NCI-H187 (cell line): ENCODE measurements around the gene ZSCAN4.
A peak's percentile ranks its signal among the peaks of the same experiment; 100 is the strongest.

Experiments
- DNase-seq, 2 experiments: peaks; one replicate each; lab custom pipeline; 2025; lab: John Stamatoyannopoulos, UW

The ZSCAN4 gene

GRCh38 chr19:57668635-57669034, at the start of gene ZSCAN4:
TSS of gene ZSCAN4 (plus strand) at chr19:57668935. CDS start at chr19:57676146, 7,211 bp downstream.
- no peak for DNase-seq

- no peak for DNase-seq
Measured at GRCh38 chr19:57620673-57621348, 47.9 kb upstream of the ZSCAN4 start.

- no peak for DNase-seq
Measured at GRCh38 chr19:57623091-57623490, 45.6 kb upstream of the ZSCAN4 start.

DNA sequence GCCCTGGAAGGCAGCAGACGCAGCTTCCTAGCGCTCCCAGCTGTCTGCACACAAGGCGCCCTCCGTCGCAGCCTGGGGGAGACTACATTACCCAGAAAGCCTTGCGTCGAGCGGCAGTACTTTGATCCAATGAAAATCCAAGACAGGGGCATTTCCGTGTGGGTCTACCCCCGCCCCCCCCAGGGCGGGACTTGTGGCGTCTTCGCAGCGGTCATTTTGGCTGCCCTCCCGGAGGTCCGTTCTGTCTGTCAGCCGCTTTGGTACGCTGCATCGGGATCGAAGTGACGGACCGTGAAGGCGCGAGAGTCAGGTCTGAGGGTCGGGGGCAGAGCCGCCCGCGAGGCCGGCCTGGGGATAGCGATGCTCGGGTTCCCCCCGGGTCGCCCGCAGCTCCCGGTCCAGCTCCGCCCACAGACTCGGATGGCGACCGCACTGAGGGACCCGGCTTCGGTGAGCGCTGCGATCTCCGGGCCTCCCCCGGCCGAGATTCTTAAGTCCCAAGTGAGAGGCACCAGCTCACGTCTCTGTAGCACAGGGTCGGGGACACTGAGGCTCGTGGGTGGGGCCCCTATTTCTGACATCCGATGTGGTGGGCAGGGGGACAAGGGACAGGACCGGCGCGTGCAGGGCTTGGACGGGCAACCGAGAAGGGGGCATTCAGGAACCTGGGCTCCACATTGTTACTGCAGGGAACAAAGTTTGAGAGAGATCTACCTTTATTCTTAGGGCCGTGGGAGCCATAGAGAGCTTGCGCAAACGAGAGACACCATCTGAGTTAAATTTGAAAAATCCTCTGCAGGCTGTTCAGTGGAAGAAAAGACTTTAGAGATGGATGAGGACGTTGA, 35.5 kb upstream of the ZSCAN4 start, which contains the start of gene ZNF211:
Gene ZNF211, plus strand, starts transcription at position 182 of the 845 bp plus-strand sequence. Its CDS starts 179 bp downstream, at position 361.
- DNase-seq: peak; percentile 84 to 94

GRCh38 chr19:57633832-57634131, 35.0 kb upstream of the ZSCAN4 start:
- no peak for DNase-seq

- DNase-seq: no peak
Measured at GRCh38 chr19:57637379-57637778, 31.4 kb upstream of the ZSCAN4 start.

GRCh38 chr19:57641715-57642234, 27.0 kb upstream of the ZSCAN4 start:
- no peak for DNase-seq

DNA sequence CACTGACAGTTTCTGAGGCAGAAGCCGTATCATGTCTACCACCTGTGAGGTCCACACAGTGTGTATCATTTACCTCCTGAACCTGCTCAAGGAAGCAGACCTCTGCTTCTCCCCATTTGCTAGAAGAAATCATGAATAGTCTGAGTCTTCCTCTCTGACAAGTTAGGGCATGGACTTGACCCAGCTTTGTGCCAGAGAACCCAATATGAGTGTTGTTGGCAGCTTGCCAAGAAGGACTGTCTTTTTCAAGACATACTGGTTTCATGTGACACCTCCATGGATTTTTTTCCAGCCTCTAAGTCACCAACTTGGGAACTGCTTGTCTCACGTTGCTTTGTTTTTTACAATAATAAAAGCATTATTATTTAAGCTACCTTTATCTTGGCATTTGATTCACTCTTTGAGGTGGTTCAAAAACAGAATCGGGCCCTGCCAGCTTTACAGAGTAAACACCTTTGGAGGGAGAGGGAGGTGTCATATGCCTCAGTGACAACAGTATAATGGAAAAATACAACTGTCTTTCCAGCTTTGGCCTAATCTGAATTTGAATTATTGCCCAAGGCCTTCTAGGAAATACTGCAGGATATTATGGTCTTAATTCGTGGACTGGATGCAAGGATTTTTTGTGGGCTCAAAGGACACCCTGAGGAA, 26.2 kb upstream of the ZSCAN4 start:
- DNase-seq: no peak

DNA sequence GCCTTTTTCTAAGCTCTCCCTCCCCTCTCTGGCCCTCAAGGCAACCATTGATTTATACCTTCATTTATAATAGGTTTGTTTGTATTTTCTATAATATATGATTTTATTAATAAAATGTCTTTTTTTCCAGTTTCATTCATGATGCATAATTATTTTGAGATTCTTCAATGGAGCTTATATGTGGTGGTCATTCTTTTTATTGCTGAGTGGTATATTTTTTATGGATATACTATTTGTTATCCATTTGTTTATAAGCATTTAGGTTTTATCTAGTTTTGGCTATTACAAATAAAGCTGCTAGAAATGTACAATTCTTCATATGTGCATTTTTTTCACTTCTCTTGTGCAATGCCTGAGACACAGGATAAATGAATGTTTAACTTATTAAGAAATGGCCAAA, 25.0 kb upstream of the ZSCAN4 start:
- DNase-seq: no peak

DNA sequence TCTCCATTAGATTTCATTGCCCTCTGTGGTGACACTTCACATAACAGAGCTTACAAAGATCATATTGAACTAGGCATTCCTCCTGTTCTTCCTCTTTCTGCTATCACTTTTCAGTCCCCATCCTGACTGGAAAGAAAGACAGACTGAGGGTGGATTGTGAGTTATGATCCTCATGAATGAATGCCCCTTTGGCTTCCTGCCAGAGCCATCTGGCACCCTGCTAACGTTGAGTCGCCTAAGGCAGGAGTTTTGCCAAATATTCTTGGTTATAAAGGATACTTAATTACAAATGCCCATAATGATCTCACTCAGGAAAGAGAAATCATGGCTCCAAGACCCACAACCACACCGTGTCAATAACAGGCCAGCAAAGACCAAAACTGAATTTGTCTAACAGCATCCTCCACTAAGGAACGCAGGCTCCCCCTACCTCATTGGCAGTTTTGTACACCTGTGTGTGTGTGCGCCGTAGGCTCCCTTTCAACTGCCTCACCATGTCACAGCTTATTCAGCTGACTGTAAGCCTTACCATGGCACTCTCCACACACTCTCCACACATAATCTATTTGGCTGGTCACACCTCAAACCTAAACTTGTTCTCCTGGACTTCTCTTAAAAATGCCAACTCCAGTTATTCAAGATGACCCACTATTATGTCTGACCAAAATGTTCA, 20.3 kb upstream of the ZSCAN4 start:
- no peak for DNase-seq

DNA sequence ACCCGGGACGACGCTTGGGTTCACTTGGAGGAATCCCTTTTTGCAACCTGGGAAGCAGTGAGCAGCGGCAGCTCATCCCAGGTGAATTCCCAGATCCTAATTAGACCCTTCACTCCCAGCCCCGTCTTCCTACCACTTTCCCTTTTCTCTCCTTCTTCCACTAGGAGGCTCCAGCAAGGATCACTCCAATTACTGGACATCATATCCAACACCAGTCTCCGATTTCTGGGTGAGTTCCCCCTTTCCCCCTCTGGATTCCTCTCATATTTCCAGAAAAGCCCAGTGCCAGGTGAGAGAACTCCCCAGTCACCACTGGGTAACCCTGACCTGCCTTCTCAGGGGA, 17.1 kb upstream of the ZSCAN4 start:
- no peak for DNase-seq

DNA sequence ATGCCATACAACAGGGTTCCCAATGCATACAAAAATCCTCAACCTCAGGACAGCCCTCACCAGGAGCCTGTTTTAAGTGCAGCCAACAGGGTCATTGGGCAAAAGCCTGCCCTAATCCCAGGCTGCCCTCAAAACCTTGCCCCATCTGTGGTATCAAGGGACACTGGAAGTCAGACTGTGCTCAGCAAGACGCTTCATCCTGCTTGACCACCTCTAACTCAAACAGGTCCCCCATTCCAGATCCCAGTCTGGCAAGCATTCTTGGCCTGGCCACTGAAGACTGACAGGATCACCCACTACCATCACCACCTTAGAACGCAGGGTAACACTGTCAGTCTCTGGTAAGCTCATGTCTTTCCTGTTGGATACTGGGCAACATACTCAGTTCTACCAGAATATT, 15.0 kb upstream of the ZSCAN4 start:
- no peak for DNase-seq

GRCh38 chr19:57655443-57655842, 13.3 kb upstream of the ZSCAN4 start:
- DNase-seq: no peak

GRCh38 chr19:57656346-57656745, 12.4 kb upstream of the ZSCAN4 start:
- no peak for DNase-seq

DNA sequence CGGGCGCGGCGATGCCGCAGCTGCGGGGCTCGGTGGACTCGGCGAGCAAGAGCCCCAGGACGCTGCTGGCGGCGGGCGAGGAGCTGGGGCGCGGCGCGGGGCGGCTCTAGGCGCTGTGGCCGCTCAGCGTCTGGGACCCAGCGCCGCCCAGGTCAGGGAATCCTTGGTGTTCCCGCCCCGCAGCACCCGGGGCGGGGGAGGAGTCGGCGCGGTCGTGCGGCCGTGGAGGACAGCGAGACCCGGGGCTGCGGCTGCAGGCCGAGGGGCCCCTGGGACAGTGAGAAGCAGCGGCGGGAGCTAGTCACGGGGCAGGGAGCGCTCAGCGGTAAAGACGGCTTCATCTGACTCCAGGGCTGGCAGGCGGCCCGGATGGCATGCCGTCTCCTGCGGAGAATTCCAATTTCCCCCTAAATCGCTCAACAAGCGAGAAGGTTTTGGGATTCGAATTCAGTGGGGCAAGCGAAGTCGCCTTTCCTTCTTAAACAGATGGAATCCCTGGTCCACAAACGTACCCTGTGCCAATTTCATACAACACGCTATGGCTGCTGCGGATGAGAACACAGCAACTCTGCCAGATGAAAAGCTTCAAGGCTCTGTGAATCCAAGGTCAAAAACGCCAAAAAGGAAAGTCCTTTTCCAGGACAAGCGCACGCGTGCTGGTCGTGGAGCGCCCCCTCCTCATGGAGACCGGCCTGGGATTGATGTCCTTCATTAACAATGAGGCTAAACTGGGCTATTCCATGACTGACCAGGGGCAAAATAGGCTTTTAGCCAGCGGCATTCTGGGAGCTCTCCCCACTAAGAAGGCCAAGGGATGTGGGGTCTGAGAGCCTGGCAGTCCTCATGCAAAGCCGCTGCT, 4.2 kb upstream of the ZSCAN4 start:
- DNase-seq: no peak

- no peak for DNase-seq
Measured at GRCh38 chr19:57665261-57665806, 3.4 kb upstream of the ZSCAN4 start.

- no peak for DNase-seq
Measured at GRCh38 chr19:57667228-57667627, 1.5 kb upstream of the ZSCAN4 start.

DNA sequence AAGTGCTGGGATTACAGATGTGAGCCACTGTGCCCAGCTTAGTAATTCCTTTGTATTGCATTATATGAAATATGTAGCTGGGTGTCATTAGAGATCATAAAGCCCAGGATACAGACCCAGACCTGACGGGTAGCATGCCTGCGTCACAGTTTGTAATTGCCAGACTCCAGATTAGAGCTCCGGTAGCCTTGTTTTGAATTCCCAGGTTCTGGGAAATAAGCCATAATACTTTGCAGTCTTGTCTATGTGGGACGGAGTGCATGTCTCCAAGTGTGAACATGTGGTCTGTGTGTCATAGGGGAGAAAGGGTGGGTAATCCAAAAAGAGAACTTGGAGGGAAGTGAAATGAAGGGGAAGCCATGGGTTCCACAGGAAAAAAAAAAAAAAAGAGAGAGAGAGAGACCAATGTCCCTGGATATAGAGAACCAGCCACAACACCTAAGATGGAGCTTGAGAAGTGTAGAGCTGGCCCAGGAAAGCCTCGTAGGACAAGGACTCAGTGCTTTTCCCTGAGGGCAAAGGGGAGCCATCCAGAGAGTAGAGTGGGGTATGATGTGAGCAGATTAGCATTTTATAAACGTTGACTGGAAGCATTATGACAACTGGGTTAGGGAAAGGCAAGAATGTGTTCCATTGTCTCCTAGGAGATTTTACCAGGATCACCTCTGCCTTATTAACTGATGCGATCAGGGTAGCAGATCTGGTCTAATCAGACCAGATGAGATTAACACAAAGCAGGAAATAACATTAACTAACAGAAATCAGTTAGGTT, 2.6 kb downstream of the ZSCAN4 start:
- no peak for DNase-seq

DNA sequence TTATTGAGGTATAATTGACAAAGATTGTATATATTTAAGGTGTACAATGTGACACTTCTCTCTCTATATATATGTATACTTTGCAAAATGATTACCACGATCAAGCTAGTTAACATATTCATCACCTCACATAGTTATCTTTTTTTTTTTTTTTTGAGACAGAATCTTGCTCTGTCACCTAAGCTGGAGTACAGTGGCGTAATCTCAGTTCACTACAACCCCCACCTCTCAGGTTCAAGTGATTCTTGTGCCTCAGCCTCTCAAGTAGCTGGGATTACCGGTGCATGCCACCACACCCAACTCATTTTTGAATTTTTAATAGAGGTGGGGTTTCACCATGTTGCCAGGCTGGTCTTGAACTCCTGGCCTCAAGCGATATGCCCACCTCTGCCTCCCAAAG, 3.7 kb downstream of the ZSCAN4 start:
- DNase-seq: no peak

DNA sequence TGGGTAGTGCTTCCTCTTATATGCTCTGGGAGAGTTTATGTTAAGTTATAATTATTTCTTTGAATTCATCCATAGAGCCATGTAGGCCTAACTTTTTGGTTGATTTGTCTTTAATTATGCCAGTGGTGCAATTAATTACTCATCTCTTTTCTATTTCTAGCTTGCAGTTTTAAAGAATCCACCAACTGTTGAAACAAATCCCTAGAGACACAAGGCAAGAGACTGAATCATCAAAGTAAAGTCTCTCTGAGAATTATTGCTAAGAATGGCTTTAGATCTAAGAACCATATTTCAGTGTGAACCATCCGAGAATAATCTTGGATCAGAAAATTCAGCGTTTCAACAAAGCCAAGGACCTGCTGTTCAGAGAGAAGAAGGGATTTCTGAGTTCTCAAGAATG, 7.1 kb downstream of the ZSCAN4 start:
- DNase-seq: no peak
